Type B pancreatic cell (in vitro differentiated cells): Measurements from ENCODE around the gene ZNF112. TPM values are rescaled to one million over a fixed set of nuclear protein-coding genes. Genes with fewer than 3 reads are reported as not detected.
"Not testable (repeated sequence)": the region's sequence is repeated elsewhere in the genome, so short reads cannot be mapped to it uniquely, and the experiment has no call there.

Source experiments
- DNase-seq: peaks from one replicate; pipeline ENCODE4 v3.0.0; 2021; ENCODE audit warnings: mixed read lengths; ENCODE audit not compliant: unreplicated experiment; ENCODE audit errors: extremely low spot score
- H3K27ac Mint-ChIP-seq: 2 replicates; pipeline ENCODE4 v1.8.0; 2021; ENCODE audit warnings: mild to moderate bottlenecking, mixed read lengths
- H3K27me3 Mint-ChIP-seq: 2 replicates; pipeline ENCODE4 v1.8.0; 2021; ENCODE audit warnings: mixed read lengths
- H3K36me3 Mint-ChIP-seq: 2 replicates; pipeline ENCODE4 v1.8.0; 2021; ENCODE audit warnings: mixed read lengths
- H3K4me1 Mint-ChIP-seq: one replicate; pipeline ENCODE4 v1.8.0; 2021; ENCODE audit warnings: mixed read lengths; ENCODE audit not compliant: unreplicated experiment
- H3K4me3 Mint-ChIP-seq: 2 replicates; pipeline ENCODE4 v1.8.0; 2021; ENCODE audit warnings: mild to moderate bottlenecking, mixed read lengths
- H3K9me3 Mint-ChIP-seq: 2 replicates; pipeline ENCODE4 v1.8.0; 2021; ENCODE audit warnings: mixed read lengths
- CTCF ChIP-seq: fragments of 200-600 bp; sonication (generic); conservative IDR thresholded peaks from 2 replicates; pipeline ENCODE4 v1.5.0; 2021; ENCODE audit warnings: antibody characterized with exemption, mild to moderate bottlenecking
- total RNA-seq: library from RNA; stranded (reverse); gene quantifications from 2 replicates; pipeline ENCODE4 v1.2.1, GENCODE V29; 2021; ENCODE audit warnings: low replicate concordance

ZNF112 gene
- total RNA-seq, 1 donor from 2014 or later: 9.8 TPM

GRCh38 chr19:44367024-44367423 lies 10.5 kb upstream of the ZNF112 start:
- no peaks in the 10 kb centered on the region for H3K4me1 Mint-ChIP-seq
- TF ChIP-seq CTCF: no peak
- H3K9me3 Mint-ChIP-seq: peaks cover under 1% of the 10 kb centered on the region
- no peak overlapping the region for H3K27ac Mint-ChIP-seq
- DNase-seq: no peak
- H3K27me3 Mint-ChIP-seq: peaks cover 15% of the 10 kb centered on the region
- no peaks in the 10 kb centered on the region for H3K36me3 Mint-ChIP-seq
- H3K4me3 Mint-ChIP-seq: no peak overlapping the region

GRCh38 chr19:44346556-44346955 lies 9.9 kb downstream of the ZNF112 start:
- no peaks in the 10 kb centered on the region for H3K27me3 Mint-ChIP-seq
- H3K4me1 Mint-ChIP-seq: peaks cover 3% of the 10 kb centered on the region
- peaks cover 42% of the 10 kb centered on the region for H3K36me3 Mint-ChIP-seq
- H3K9me3 Mint-ChIP-seq: peaks cover 29% of the 10 kb centered on the region
- H3K27ac Mint-ChIP-seq: no peak overlapping the region
- no peak overlapping the region for H3K4me3 Mint-ChIP-seq
- DNase-seq: no peak
- no peak for TF ChIP-seq CTCF

- H3K9me3 Mint-ChIP-seq: peaks cover 29% of the 10 kb centered on the region
- TF ChIP-seq CTCF: no peak
- no peak for DNase-seq
- peaks cover 3% of the 10 kb centered on the region for H3K4me1 Mint-ChIP-seq
- no peak overlapping the region for H3K4me3 Mint-ChIP-seq
- no peak overlapping the region for H3K27ac Mint-ChIP-seq
- no peaks in the 10 kb centered on the region for H3K27me3 Mint-ChIP-seq
- H3K36me3 Mint-ChIP-seq: peaks cover 44% of the 10 kb centered on the region
Measured at GRCh38 chr19:44345959-44346358, 10.5 kb downstream of the ZNF112 start.

GRCh38 chr19:44344255-44344654 lies 12.2 kb downstream of the ZNF112 start:
- Mint-ChIP-seq H3K4me1 (peaks cover 3% of the 10 kb centered on the region), H3K27ac (no peak overlapping the region), H3K4me3 (no peak overlapping the region), H3K27me3 (no peaks in the 10 kb centered on the region), H3K36me3 (peaks cover 43% of the 10 kb centered on the region), H3K9me3 (peaks cover 20% of the 10 kb centered on the region)
- no peak for DNase-seq
- no peak for TF ChIP-seq CTCF

GRCh38 chr19:44341794-44342193 lies 14.7 kb downstream of the ZNF112 start:
- no peak overlapping the region for H3K4me3 Mint-ChIP-seq
- H3K36me3 Mint-ChIP-seq: peaks cover 52% of the 10 kb centered on the region
- H3K27ac Mint-ChIP-seq: no peak overlapping the region
- H3K27me3 Mint-ChIP-seq: no peaks in the 10 kb centered on the region
- H3K9me3 Mint-ChIP-seq: peaks cover 18% of the 10 kb centered on the region
- no peak for TF ChIP-seq CTCF
- DNase-seq: no peak
- H3K4me1 Mint-ChIP-seq: peaks cover 3% of the 10 kb centered on the region

- peaks cover 28% of the 10 kb centered on the region for H3K9me3 Mint-ChIP-seq
- H3K4me1 Mint-ChIP-seq, H3K27me3 Mint-ChIP-seq: not testable (repeated sequence)
Measured at GRCh38 chr19:44334639-44335038, 21.8 kb downstream of the ZNF112 start.

More at GRCh38 chr19:44334639-44335038, 21.8 kb downstream of the ZNF112 start:
- not testable (repeated sequence) for H3K4me3 Mint-ChIP-seq, DNase-seq, H3K27ac Mint-ChIP-seq
- peaks cover 80% of the 10 kb centered on the region for H3K36me3 Mint-ChIP-seq
